ENCODE results near the gene LIPM.

DNA sequence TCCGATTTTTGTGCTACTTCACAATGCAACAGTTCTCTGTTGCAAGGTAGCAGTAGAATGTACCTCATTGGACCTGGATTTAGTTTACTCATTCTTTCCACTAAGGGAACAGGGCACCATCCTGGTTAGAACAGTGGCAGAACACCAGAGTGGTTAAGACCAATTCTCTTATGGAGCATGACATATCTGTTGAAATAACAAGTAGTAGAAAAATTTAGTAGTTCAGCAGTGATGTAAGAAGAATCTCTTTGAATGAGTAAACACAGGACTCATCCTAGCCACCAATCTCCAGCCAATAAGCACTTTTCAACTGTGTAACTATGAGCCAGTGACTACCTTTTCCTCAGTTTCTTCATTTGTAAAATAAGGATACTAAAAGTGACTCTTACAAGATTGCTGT lies 46.7 kb downstream of the LIPM start:
- TF ChIP-seq POLR2AphosphoS5 (IDR thresholded peaks at IDR 0.05) (no peak), POLR2A (IDR thresholded peaks at IDR 0.05) (no peak)
- TF ChIP-seq, protein P1, sequence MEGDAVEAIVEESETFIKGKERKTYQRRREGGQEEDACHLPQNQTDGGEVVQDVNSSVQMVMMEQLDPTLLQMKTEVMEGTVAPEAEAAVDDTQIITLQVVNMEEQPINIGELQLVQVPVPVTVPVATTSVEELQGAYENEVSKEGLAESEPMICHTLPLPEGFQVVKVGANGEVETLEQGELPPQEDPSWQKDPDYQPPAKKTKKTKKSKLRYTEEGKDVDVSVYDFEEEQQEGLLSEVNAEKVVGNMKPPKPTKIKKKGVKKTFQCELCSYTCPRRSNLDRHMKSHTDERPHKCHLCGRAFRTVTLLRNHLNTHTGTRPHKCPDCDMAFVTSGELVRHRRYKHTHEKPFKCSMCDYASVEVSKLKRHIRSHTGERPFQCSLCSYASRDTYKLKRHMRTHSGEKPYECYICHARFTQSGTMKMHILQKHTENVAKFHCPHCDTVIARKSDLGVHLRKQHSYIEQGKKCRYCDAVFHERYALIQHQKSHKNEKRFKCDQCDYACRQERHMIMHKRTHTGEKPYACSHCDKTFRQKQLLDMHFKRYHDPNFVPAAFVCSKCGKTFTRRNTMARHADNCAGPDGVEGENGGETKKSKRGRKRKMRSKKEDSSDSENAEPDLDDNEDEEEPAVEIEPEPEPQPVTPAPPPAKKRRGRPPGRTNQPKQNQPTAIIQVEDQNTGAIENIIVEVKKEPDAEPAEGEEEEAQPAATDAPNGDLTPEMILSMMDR (IDR thresholded peaks at IDR 0.05), result no peak
